HepG2 (cell line): ENCODE measurements around the gene ALS2. TPM values are rescaled to one million over a fixed set of nuclear protein-coding genes. Genes with fewer than 3 reads are reported as not detected.

ENCODE experiments used
- ATAC-seq: fragments of 200-7000 bp; cut with Tn5 transposase; 3 replicates; pipeline ENCODE4 v1.9.1; 2020; ENCODE audit warnings: mild to moderate bottlenecking, moderate library complexity
- BruUV-seq: library from RNA; stranded (reverse); fragments of 400-500 nt; replicated peaks from 2 replicates; lab custom pipeline; 2021; lab: Mats Ljungman, UMichigan
- CTCF ChIA-PET: fragments of 300-600 bp; formaldehyde crosslinking; extraction: SDS; loops from one replicate; lab custom pipeline; 2021; ENCODE audit warnings: low total read pairs, inconsistent platforms, low intra/inter-chr PET ratio; lab: Yijun Ruan, JAX
- POLR2A ChIA-PET: fragments of 350-600 bp; sonication (Branson Sonifier 250); formaldehyde crosslinking; loops from one replicate; lab custom pipeline; 2020; ENCODE audit warnings: antibody characterized with exemption, inconsistent platforms; lab: Yijun Ruan, JAX
- DNase-seq: peaks from one replicate; pipeline ENCODE4 v3.0.0-alpha.2; 2015; ENCODE audit warnings: low spot score
- FAIRE-seq: peaks from 3 replicates; lab custom pipeline; 2011; peaks lifted over from hg19 to GRCh38; lab: Jason Lieb, UNC
- H2AFZ ChIP-seq: one replicate; pipeline ENCODE4 v1.6.1; 2011; ENCODE audit warnings: low read length, inconsistent platforms
- H3K27ac ChIP-seq: fragments of 300-600 bp; 3 replicates; pipeline ENCODE4 v1.8.0; 2011; ENCODE audit warnings: mixed run types, mild to moderate bottlenecking, mixed read lengths, low read length, inconsistent platforms; ENCODE audit not compliant: insufficient read depth; ENCODE audit errors: extremely low read length
- H3K27me3 ChIP-seq, 2 experiments: fragments of 200-600 bp in 1 of 2; 2 replicates in 1 of 2; 3 replicates in 1 of 2; pipeline versions ENCODE4 v1.6.0 to v1.8.0; 2011; ENCODE audit warnings: low read length in 2 of 2, mild to moderate bottlenecking in 2 of 2, moderate library complexity in 2 of 2, inconsistent platforms in 1 of 2; ENCODE audit not compliant: insufficient read depth in 2 of 2, control insufficient read depth in 1 of 2
- H3K36me3 ChIP-seq, 2 experiments: fragments of 200-600 bp in 1 of 2; replicated peaks in 1 of 2; 2 replicates in 1 of 2; 3 replicates in 1 of 2; pipeline versions ENCODE4 v1.5.1 to v1.8.0; 2011; ENCODE audit warnings: low read length in 2 of 2, inconsistent platforms in 1 of 2; ENCODE audit not compliant: insufficient read depth in 2 of 2, control insufficient read depth in 1 of 2
- H3K4me1 ChIP-seq: 2 replicates; pipeline ENCODE4 v1.5.1; 2012; ENCODE audit warnings: low read length, inconsistent platforms; ENCODE audit not compliant: insufficient read depth
- H3K4me2 ChIP-seq: 2 replicates; pipeline ENCODE4 v1.6.0; 2011; ENCODE audit warnings: low read depth, low read length, inconsistent platforms
- H3K4me3 ChIP-seq, 3 experiments: fragments of 200-600 bp in 1 of 3; sonication (generic), shearing (Covaris generic) in 1 of 3; replicated peaks in 1 of 3; 2 replicates each; pipeline ENCODE4 v1.5.1; 2011 to 2016; ENCODE audit warnings: low read length in 3 of 3, inconsistent platforms in 2 of 3, low read depth in 2 of 3, mild to moderate bottlenecking in 2 of 3, control low read depth in 1 of 3, mixed read lengths in 1 of 3; ENCODE audit not compliant: insufficient read depth in 1 of 3
- H3K79me2 ChIP-seq: one replicate; pipeline ENCODE4 v1.6.1; 2011; ENCODE audit warnings: low read length, inconsistent platforms; ENCODE audit not compliant: insufficient read depth
- H3K9ac ChIP-seq: 2 replicates; pipeline ENCODE4 v1.6.0; 2011; ENCODE audit warnings: mild to moderate bottlenecking, low read depth, low read length, inconsistent platforms; ENCODE audit not compliant: insufficient read depth
- H3K9me3 ChIP-seq: 2 replicates; pipeline ENCODE4 v1.5.1; 2012; ENCODE audit warnings: mild to moderate bottlenecking, low read length
- H4K20me1 ChIP-seq: 2 replicates; pipeline ENCODE4 v1.6.0; 2011; ENCODE audit warnings: inconsistent platforms, mild to moderate bottlenecking, low read length, moderate library complexity; ENCODE audit not compliant: insufficient read depth
- CENPBD1 ChIP-seq: sonication (generic); formaldehyde crosslinking; IDR thresholded peaks from 2 replicates; pipeline ENCODE4 v1.8.0; 2022; ENCODE audit warnings: missing genetic modification reagents, low read depth, mild to moderate bottlenecking, borderline replicate concordance
- DR1 ChIP-seq: sonication (generic); formaldehyde crosslinking; IDR thresholded peaks from 2 replicates; pipeline ENCODE4 v1.8.0; 2021; ENCODE audit warnings: mild to moderate bottlenecking, missing genetic modification reagents, inconsistent platforms
- ESRRA ChIP-seq: sonication (generic); formaldehyde crosslinking; IDR thresholded peaks from 2 replicates; pipeline ENCODE4 v1.5.1; 2020; ENCODE audit warnings: mild to moderate bottlenecking, low read depth, missing genetic modification reagents
- KDM6A ChIP-seq: IDR thresholded peaks from 2 replicates; pipeline ENCODE4 v1.6.1; 2016; ENCODE audit warnings: low read depth
- NKX3-1 ChIP-seq: sonication (generic); formaldehyde crosslinking; IDR thresholded peaks from 2 replicates; pipeline ENCODE4 v1.5.0; 2020; ENCODE audit warnings: missing genetic modification reagents
- RFX1 ChIP-seq: fragments of 450-650 bp; IDR thresholded peaks from 2 replicates; pipeline ENCODE4 v1.6.1; 2017
- STAG1 ChIP-seq: sonication (generic); formaldehyde crosslinking; IDR thresholded peaks from 2 replicates; pipeline ENCODE4 v1.4.0; 2020; ENCODE audit warnings: missing genetic modification reagents
- TEF ChIP-seq: sonication (generic); formaldehyde crosslinking; IDR thresholded peaks from 2 replicates; pipeline ENCODE4 v1.5.0; 2020; ENCODE audit warnings: missing genetic modification reagents
- TOE1 ChIP-seq: sonication (generic); formaldehyde crosslinking; IDR thresholded peaks from 2 replicates; pipeline ENCODE4 v1.4.0; 2020; ENCODE audit warnings: mild to moderate bottlenecking, missing genetic modification reagents
- ZBTB1 ChIP-seq: sonication (generic); formaldehyde crosslinking; IDR thresholded peaks from 2 replicates; pipeline ENCODE4 v1.4.0; 2020; ENCODE audit warnings: missing genetic modification reagents, borderline replicate concordance
- ZNF549 ChIP-seq: sonication (generic); formaldehyde crosslinking; IDR thresholded peaks from 2 replicates; pipeline ENCODE4 v1.5.0; 2020; ENCODE audit warnings: missing genetic modification reagents
- WGBS: methylation state at CpG from one replicate; pipeline ENCODE4 v1.1.6; 2017; ENCODE audit warnings: low lambda C conversion rate; 5-methylcytosine and 5-hydroxymethylcytosine counted together
- in situ Hi-C: cut with HindIII; loops from 2 replicates; pipeline ENCODE4 v1.10.0; 2017; ENCODE audit warnings: low pct_unique_long_range_greater_than_20kb; ENCODE audit not compliant: extremely low pct_ligation_motif_present
- intact Hi-C: fragments of 100-400 bp; cut with micrococcal nuclease; formaldehyde crosslinking; loops from one replicate; pipeline ENCODE4 v1.10.0; 2022; ENCODE audit not compliant: unreplicated experiment
- polyA plus RNA-seq, 8 experiments: library from polyadenylated mRNA; depleted of rRNA in 3 of 8; stranded (reverse) in 7 of 8; unstranded in 1 of 8; fragments of >200 nt; fragmentation: Illumina TruSeq in 4 of 8; extraction: Trizol in 4 of 8; gene quantifications; 2 replicates each; pipeline versions ENCODE4 v1.2.1 to v1.2.3, GENCODE V29; 2011 to 2016; ENCODE audit warnings: low read depth in 4 of 8, missing spikeins in 1 of 8, mixed read lengths in 1 of 8; ENCODE audit not compliant: insufficient read depth in 1 of 8
- total RNA-seq, 5 experiments: library from RNA; depleted of rRNA; stranded (reverse); fragments of >200 nt; fragmentation: Illumina TruSeq; extraction: Trizol; gene quantifications; 2 replicates each; pipeline ENCODE4 v1.2.3, GENCODE V29; 2016; ENCODE audit warnings: low read depth in 1 of 5
- TF ChIP-seq, protein P1 (sequence below): sonication (generic); formaldehyde crosslinking; IDR thresholded peaks from 2 replicates; pipeline ENCODE4 v1.9.0; 2021; ENCODE audit warnings: missing genetic modification reagents, mild to moderate bottlenecking, borderline replicate concordance

Gene ALS2
- total and polyA plus RNA-seq, 2 of the 13 experiments (the other 11 are each of a cell fraction or from before 2014, with no cell fraction given): 12.7 to 19.3 TPM

- Histone ChIP-seq H3K27me3 (no peaks in the 10 kb centered on the region), H3K27ac (no peak overlapping the region), H3K4me2 (no peak overlapping the region), H3K79me2 (peaks cover 9% of the 10 kb centered on the region), H3K36me3 (peaks cover 2 to 3% of the 10 kb centered on the region in 2 experiments; a peak in 4 of 5 replicates), H3K9me3 (no peaks in the 10 kb centered on the region), H3K9ac (no peak overlapping the region), H3K4me3 (no peak overlapping the region), H3K4me1 (no peaks in the 10 kb centered on the region), H4K20me1 (no peaks in the 10 kb centered on the region), H2AFZ (no peak overlapping the region)
- in situ Hi-C loops (no loop called here), intact Hi-C loops (no loop called here)
- FAIRE-seq (no peak), DNase-seq (no peak), ATAC-seq (no peak)
- ChIA-PET CTCF (no interaction called here), POLR2A (interaction anchor here (2.4 kb wide), 1 partner anchor 12 kb away, joined by 11 read pairs; the partner anchor contains the start of gene ALS2)
- WGBS: 97% methylated on average over 1 of the region's 1 CpG
- BruUV-seq: no TSS peak
- TF ChIP-seq KDM6A (no peak), ESRRA (CRISPR knock-in tag) (no peak), CENPBD1 (CRISPR knock-in tag) (no peak), NKX3-1 (CRISPR knock-in tag) (no peak), ZBTB1 (CRISPR knock-in tag) (no peak), STAG1 (no peak), DR1 (CRISPR knock-in tag) (no peak), RFX1 (no peak), TOE1 (no peak), ZNF549 (CRISPR knock-in tag) (no peak), TEF (CRISPR knock-in tag) (no peak)
- TF ChIP-seq, protein P1, sequence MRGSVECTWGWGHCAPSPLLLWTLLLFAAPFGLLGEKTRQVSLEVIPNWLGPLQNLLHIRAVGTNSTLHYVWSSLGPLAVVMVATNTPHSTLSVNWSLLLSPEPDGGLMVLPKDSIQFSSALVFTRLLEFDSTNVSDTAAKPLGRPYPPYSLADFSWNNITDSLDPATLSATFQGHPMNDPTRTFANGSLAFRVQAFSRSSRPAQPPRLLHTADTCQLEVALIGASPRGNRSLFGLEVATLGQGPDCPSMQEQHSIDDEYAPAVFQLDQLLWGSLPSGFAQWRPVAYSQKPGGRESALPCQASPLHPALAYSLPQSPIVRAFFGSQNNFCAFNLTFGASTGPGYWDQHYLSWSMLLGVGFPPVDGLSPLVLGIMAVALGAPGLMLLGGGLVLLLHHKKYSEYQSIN (CRISPR knock-in tag): no peak
Measured at GRCh38 chr2:201768918-201769317, 11.8 kb downstream of the ALS2 start.
